Type B pancreatic cell (in vitro differentiated cells): ENCODE results near the gene LINGO3. TPM values are rescaled to one million over a fixed set of nuclear protein-coding genes. Genes with fewer than 3 reads are reported as not detected.
A peak's percentile ranks its signal among the peaks of the same experiment; 100 is the strongest.

ENCODE experiments used
- DNase-seq: peaks from one replicate; pipeline ENCODE4 v3.0.0; 2021; ENCODE audit warnings: mixed read lengths; ENCODE audit not compliant: unreplicated experiment; ENCODE audit errors: extremely low spot score
- H3K27ac Mint-ChIP-seq: 2 replicates; pipeline ENCODE4 v1.8.0; 2021; ENCODE audit warnings: mild to moderate bottlenecking, mixed read lengths
- H3K27me3 Mint-ChIP-seq: 2 replicates; pipeline ENCODE4 v1.8.0; 2021; ENCODE audit warnings: mixed read lengths
- H3K36me3 Mint-ChIP-seq: 2 replicates; pipeline ENCODE4 v1.8.0; 2021; ENCODE audit warnings: mixed read lengths
- H3K4me1 Mint-ChIP-seq: one replicate; pipeline ENCODE4 v1.8.0; 2021; ENCODE audit warnings: mixed read lengths; ENCODE audit not compliant: unreplicated experiment
- H3K4me3 Mint-ChIP-seq: 2 replicates; pipeline ENCODE4 v1.8.0; 2021; ENCODE audit warnings: mild to moderate bottlenecking, mixed read lengths
- H3K9me3 Mint-ChIP-seq: 2 replicates; pipeline ENCODE4 v1.8.0; 2021; ENCODE audit warnings: mixed read lengths
- CTCF ChIP-seq: fragments of 200-600 bp; sonication (generic); conservative IDR thresholded peaks from 2 replicates; pipeline ENCODE4 v1.5.0; 2021; ENCODE audit warnings: antibody characterized with exemption, mild to moderate bottlenecking
- total RNA-seq: library from RNA; stranded (reverse); gene quantifications from 2 replicates; pipeline ENCODE4 v1.2.1, GENCODE V29; 2021; ENCODE audit warnings: low replicate concordance

The LINGO3 gene
- total RNA-seq, 1 donor from 2014 or later: not detected

GRCh38 chr19:2315818-2316353 lies 7.9 kb upstream of the LINGO3 start:
- Mint-ChIP-seq H3K9me3 (no peaks in the 10 kb centered on the region), H3K36me3 (no peaks in the 10 kb centered on the region), H3K4me1 (no peaks in the 10 kb centered on the region), H3K27ac (no peak overlapping the region), H3K4me3 (no peak overlapping the region), H3K27me3 (peaks cover 17% of the 10 kb centered on the region)
- TF ChIP-seq CTCF: peak; percentile 81
- DNase-seq: peak; percentile 76

- Mint-ChIP-seq H3K9me3 (no peaks in the 10 kb centered on the region), H3K36me3 (no peaks in the 10 kb centered on the region), H3K27me3 (peaks cover 17% of the 10 kb centered on the region), H3K4me3 (no peak overlapping the region), H3K27ac (no peak overlapping the region), H3K4me1 (no peaks in the 10 kb centered on the region)
- DNase-seq: no peak
- no peak for TF ChIP-seq CTCF
These were observed 7.3 kb upstream of the LINGO3 start for GRCh38 chr19:2315121-2315817.

GRCh38 chr19:2312820-2313501 lies 5.0 kb upstream of the LINGO3 start:
- H3K27ac Mint-ChIP-seq: no peak overlapping the region
- peaks cover 38% of the 10 kb centered on the region for H3K27me3 Mint-ChIP-seq
- no peak overlapping the region for H3K4me3 Mint-ChIP-seq
- no peaks in the 10 kb centered on the region for H3K4me1 Mint-ChIP-seq
- TF ChIP-seq CTCF: no peak
- peak; percentile 69 for DNase-seq
- H3K9me3 Mint-ChIP-seq: no peaks in the 10 kb centered on the region
- no peaks in the 10 kb centered on the region for H3K36me3 Mint-ChIP-seq

- no peak overlapping the region for H3K27ac Mint-ChIP-seq
- no peaks in the 10 kb centered on the region for H3K4me1 Mint-ChIP-seq
- no peaks in the 10 kb centered on the region for H3K9me3 Mint-ChIP-seq
- no peak overlapping the region for H3K4me3 Mint-ChIP-seq
- H3K36me3 Mint-ChIP-seq: no peaks in the 10 kb centered on the region
- no peak for TF ChIP-seq CTCF
- peaks cover 47% of the 10 kb centered on the region for H3K27me3 Mint-ChIP-seq
- DNase-seq: no peak
These were observed 3.1 kb upstream of the LINGO3 start for GRCh38 chr19:2311093-2311492.

- Mint-ChIP-seq H3K27me3 (peaks cover 49% of the 10 kb centered on the region), H3K36me3 (no peaks in the 10 kb centered on the region), H3K4me3 (no peak overlapping the region), H3K9me3 (no peaks in the 10 kb centered on the region), H3K27ac (no peak overlapping the region), H3K4me1 (no peaks in the 10 kb centered on the region)
- no peak for TF ChIP-seq CTCF
- no peak for DNase-seq
These were observed 1.9 kb upstream of the LINGO3 start for GRCh38 chr19:2309734-2310362.
